ENCODE measurements around the gene XRCC4. TPM values are rescaled to one million over a fixed set of nuclear protein-coding genes. Genes with fewer than 3 reads are reported as not detected.
"Not testable (repeated sequence)": the region's sequence is repeated elsewhere in the genome, so short reads cannot be mapped to it uniquely, and the experiment has no call there.

Gene XRCC4
- total and polyA plus RNA-seq, 7 donors, result 4.6 to 11.3 (median 7.6) TPM

- Histone ChIP-seq H3K27ac (no peak overlapping the region), H3K4me3 (no peak overlapping the region), H3K27me3 (no peaks in the 10 kb centered on the region), H3K4me1 (no peaks in the 10 kb centered on the region), H3K9me3 (peaks cover 0 to 8% (median 0%) of the 10 kb centered on the region in 4 donors), H3K36me3 (no peaks in the 10 kb centered on the region)
- no peak for DNase-seq
- 84 to 88% methylated on average over 3 of the region's 3 CpGs for WGBS, 2 donors
- intact Hi-C loops (cut with DNase I), result no loop called here
- TF ChIP-seq CTCF (IDR thresholded peaks at IDR 0.05), result no peak
- no peak for TF ChIP-seq POLR2A (IDR thresholded peaks at IDR 0.05)
- no peak for TF ChIP-seq EP300 (IDR thresholded peaks at IDR 0.05)
- no peak for TF ChIP-seq POLR2AphosphoS5 (IDR thresholded peaks at IDR 0.05)
Measured at GRCh38 chr5:83353231-83353630, 275.9 kb downstream of the XRCC4 start.

GRCh38 chr5:83353774-83354173 is 276.4 kb downstream of the XRCC4 start:
- H3K4me3 ChIP-seq, result no peak overlapping the region
- no peak for DNase-seq
- 85 to 95% methylated on average over 1 of the region's 1 CpG for WGBS, 2 donors
- no peaks in the 10 kb centered on the region for H3K36me3 ChIP-seq
- TF ChIP-seq POLR2AphosphoS5 (IDR thresholded peaks at IDR 0.05), result no peak
- TF ChIP-seq EP300 (IDR thresholded peaks at IDR 0.05), result no peak
- TF ChIP-seq CTCF (IDR thresholded peaks at IDR 0.05), result no peak
- TF ChIP-seq POLR2A (IDR thresholded peaks at IDR 0.05), result no peak
- H3K9me3 ChIP-seq, result peaks cover 0 to 4% (median 0%) of the 10 kb centered on the region in 4 donors
- H3K27ac ChIP-seq, result no peak overlapping the region
- H3K4me1 ChIP-seq, result no peaks in the 10 kb centered on the region
- intact Hi-C loops (cut with DNase I), result no loop called here
- H3K27me3 ChIP-seq, result no peaks in the 10 kb centered on the region

- Histone ChIP-seq H3K27ac (no peak overlapping the region), H3K4me3 (no peak overlapping the region), H3K4me1 (no peaks in the 10 kb centered on the region), H3K9me3 (peaks cover 0 to under 1% (median 0%) of the 10 kb centered on the region in 4 donors), H3K27me3 (no peaks in the 10 kb centered on the region), H3K36me3 (no peaks in the 10 kb centered on the region)
- intact Hi-C loops (cut with DNase I), result no loop called here
- TF ChIP-seq POLR2A (IDR thresholded peaks at IDR 0.05) (no peak), CTCF (IDR thresholded peaks at IDR 0.05) (no peak), POLR2AphosphoS5 (IDR thresholded peaks at IDR 0.05) (no peak), EP300 (IDR thresholded peaks at IDR 0.05) (no peak)
- DNase-seq, result no peak
- WGBS, 2 donors, result 62 to 67% methylated on average over 2 of the region's 2 CpGs
Measured at GRCh38 chr5:83354958-83355357, 277.6 kb downstream of the XRCC4 start.

- H3K4me1 ChIP-seq; intact Hi-C loops (cut with DNase I); H3K27me3 ChIP-seq; H3K9me3 ChIP-seq; H3K27ac ChIP-seq; DNase-seq; H3K4me3 ChIP-seq; H3K36me3 ChIP-seq: not testable (repeated sequence)
- WGBS, 2 donors, result 83 to 89% methylated on average over 4 of the region's 4 CpGs
Measured at GRCh38 chr5:83355482-83356014, 278.2 kb downstream of the XRCC4 start.

DNA sequence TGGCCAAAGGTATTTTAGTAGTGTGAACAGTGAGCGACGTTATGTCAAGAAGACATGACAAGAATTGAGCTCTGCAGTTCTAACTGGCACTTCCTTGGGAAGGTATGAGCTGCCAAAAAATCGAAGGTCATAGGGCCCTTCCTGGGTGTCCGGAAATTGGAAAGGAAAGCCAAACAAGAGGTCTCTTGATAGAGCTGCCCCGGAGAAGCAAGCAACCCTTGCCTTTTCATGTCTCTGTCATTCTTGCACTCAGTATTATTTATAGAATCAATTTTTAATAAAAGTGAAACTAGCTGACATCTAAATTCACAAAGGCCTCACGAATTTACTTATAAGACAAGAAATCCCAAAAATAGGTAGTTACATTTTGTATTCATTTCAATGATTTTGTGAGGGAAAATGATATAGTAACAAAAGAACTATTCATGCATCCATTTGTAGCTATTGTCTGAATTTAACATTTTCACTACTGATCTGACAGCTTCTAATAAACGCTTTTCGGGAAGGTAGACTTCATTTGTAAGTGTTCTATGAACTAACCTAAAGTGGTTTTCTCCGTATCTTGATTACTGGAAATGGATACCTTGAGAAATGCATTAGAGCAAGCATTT is 280.4 kb downstream of the XRCC4 start:
- Histone ChIP-seq H3K4me1 (no peaks in the 10 kb centered on the region), H3K4me3 (no peak overlapping the region), H3K27ac (no peak overlapping the region), H3K9me3 (peaks cover 0 to 2% (median 0%) of the 10 kb centered on the region in 4 donors), H3K27me3 (no peaks in the 10 kb centered on the region), H3K36me3 (no peaks in the 10 kb centered on the region)
- intact Hi-C loops (cut with DNase I), result no loop called here
- DNase-seq, result no peak
- 90 to 91% methylated on average over 9 of the region's 9 CpGs for WGBS, 2 donors
- no peak for TF ChIP-seq EP300 (IDR thresholded peaks at IDR 0.05)
- no peak for TF ChIP-seq POLR2A (IDR thresholded peaks at IDR 0.05)
- no peak for TF ChIP-seq POLR2AphosphoS5 (IDR thresholded peaks at IDR 0.05)
- TF ChIP-seq CTCF (IDR thresholded peaks at IDR 0.05), result no peak

Measured in sigmoid colon (tissue), 7 donors.